Measurements from ENCODE around the gene NR2E3.
"Not testable (repeated sequence)": the region's sequence is repeated elsewhere in the genome, so short reads cannot be mapped to it uniquely, and the experiment has no call there.

Gene NR2E3

DNA sequence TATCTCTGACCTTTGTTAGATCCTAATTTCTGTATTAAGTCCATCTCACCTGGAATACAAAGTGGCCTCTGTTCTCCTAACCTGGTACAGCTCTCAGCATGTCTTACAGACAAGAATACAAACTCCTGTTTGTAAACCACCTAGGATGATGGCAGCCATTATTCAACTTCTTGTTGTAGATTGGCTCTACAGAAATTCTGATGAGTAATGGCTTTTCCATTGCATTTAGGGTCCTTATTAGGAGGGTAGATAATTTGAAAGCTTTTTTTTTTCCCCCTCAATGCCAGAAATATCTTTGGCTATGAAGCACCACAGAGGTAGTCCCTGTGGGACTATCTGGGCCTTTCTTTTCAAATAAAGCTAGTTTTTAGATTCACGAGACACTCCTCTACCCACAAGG is 9.8 kb downstream of the NR2E3 start:
- no peak for DNase-seq

DNA sequence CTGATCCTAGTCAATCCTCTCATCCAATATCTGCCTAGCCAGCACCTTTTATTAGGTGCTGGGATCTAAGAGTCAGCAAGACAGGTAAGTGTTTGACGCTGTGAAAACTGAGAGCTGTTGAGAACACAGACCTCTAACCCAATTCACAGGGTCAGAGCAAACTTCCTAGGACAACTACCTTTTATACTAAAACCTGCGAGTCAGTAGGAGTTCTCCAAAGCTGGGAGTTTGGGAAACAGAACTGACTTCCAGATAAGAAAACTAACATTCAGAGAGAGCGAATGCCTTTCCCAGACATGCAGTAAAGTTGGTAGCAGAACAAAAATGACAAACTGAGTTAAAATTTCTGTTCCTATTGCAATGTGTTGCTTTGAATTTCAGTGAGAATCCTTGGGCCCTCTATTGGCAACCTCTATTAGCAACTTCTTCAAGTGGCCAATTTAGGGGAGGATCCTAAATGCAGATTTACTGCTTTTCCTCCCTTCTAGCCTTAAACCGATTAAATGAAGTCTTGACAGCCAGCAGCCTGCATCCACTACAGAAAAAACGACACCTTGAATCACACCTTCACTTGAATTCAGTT is 11.3 kb downstream of the NR2E3 start:
- no peak for DNase-seq

DNA sequence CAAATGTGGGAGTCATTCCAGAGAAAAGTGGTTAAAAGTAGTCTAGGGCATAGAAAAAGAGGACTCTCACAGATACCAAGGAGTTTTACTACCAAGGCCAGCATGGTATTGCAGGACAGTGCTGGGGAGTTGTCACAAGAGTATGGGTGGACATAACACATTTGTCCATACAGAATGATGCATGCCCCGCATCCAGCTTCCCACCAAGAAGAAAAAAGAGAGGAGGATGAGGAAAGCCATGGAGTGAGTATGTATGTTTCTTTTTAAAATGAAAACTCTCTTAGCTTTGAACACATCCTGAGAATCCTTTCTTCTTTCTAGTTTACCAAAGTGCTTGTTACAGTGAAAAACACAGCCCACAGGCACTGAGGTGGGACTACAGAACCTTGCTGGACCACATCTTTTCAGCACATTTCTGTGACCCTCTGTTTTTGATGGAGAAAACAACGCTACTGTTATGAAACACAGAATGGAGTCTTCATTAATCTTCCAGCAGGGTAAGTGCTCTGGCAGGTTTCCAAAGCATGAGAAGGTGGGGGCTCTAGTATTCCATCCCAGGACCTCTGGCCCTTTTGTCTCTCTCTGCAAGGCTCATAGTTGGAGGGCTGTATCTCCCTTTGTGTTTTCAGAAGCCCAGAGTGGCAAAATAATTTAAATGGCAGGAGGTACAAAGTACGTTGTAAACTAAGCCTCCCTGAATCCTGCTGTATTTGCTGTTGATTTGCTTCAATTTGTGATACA is 12.7 kb downstream of the NR2E3 start:
- no peak for DNase-seq

DNA sequence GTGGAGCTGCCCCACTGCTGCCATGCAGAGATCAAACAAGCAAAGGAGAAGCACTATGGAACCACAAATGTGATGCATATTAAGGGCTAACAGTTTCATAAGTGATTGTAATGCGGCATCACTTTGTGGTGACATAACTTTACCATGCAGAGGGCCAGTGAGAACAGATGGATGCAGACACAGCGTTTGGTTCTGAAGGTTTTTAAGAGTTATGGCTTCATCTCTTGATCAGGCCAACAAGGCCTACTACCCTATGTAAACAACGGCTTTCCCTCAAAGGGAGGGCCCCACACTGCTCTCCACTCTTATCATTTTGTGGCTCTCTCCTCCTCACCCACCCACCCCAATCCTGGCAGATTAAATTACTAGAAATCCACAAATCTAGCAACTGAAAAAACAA is 13.4 kb downstream of the NR2E3 start:
- no peak for DNase-seq

DNA sequence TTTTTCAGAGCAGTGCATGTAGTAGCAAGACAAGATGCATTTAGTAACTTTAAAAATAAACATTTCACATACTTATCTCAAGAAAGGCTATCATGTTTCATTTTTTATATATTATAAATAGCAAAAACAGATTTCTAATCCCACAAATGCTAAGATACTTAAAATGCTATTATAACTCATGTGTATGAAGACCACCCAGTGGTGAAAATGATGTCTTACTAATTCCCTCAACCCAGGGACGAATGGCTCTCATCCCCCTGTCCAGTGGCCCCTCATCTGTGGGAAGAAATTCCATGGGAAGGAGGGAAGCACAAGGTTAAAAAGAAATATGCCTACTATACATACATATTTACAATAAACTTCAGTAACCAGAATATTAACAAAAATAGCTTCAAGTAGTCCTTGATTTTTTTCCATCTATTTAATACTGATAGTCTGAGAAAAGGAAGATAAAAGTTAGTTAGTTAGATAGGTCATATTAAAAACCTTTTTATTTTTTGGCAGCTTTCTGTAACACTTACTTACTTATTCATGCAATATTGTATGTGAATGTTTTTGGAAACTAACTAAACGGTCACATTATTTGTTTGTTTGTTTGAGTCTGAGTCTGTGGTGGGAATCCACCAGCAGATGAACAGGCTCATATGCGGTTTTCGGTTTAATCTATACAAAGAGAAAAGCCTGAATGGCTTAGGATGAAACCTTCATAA is 14.8 kb downstream of the NR2E3 start:
- DNase-seq, result no peak

DNA sequence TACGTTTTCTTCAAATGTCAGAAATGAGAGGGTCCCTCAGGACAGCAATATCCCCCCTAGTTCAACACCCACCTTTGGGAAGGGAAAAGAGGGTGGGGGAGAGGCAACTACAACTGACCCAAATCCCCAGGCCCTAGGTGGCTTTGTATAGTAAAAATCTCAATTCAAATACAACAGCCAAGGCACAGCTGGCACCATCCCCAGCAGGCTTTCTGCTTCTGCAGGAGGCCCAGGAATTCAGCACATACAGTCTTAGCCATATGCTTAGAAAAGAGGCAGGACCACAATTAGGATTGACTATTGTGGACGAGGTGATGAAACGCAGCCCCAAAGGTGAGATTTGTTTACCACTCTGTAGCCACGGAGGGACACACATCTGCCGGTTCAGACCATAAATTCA is 15.8 kb downstream of the NR2E3 start:
- DNase-seq, result no peak

DNA sequence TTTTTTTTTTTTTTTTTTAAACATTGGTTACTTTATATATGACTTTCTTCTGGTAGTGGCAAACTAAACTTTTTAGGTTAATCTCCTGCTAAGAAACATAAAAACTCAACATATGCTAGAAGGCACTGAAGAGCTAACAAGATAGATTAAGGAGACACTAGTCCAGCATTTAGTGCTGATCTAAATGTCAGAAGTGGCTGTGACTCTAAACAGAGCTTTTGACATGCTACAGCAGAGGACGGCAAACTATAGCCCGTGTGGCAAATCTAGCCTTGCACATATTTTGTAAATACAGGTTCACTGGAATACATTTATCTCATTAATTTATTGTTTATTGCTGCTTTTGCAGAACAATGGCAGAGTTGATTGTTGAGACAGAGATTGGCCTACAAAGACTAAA is 20.6 kb downstream of the NR2E3 start:
- DNase-seq, result no peak

DNA sequence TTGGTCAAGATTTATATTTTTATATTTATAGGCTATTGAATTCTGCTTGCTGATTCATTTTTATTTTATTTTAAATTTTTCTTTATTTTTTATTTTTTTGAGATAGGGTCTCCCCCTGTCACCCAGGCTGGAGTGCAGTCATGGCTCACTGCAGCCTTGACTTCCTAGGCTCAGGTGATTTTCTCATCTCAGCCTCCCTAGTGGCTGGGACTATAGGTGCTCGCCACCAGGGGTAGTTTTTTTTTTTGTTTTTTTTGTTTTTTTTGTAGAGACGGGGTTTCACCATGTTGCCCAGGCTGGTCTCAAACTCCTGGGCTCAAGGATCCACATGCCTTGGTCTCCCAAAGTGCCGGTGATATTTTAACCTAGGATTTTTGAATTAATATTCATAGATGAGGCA is 31.2 kb downstream of the NR2E3 start:
- no peak for DNase-seq

DNA sequence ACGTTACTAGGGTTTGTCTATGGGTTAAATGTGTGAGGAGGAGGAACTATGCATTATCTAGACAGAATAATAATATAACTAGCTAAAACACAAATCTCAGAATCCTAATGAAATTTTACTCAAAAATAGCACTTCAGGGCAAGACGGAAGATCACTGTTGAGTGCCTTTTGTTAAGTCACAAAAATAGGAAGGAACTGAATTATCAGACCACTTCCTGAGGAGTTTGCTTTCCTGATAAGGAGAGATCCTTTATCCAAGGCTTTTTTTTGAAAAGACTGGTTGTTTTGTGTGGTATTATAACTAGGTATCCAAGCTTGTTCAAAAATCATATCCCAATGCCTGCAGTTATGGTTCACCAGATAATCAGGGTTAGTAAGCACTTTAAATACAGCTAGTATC is 34.6 kb downstream of the NR2E3 start:
- DNase-seq, result no peak

DNA sequence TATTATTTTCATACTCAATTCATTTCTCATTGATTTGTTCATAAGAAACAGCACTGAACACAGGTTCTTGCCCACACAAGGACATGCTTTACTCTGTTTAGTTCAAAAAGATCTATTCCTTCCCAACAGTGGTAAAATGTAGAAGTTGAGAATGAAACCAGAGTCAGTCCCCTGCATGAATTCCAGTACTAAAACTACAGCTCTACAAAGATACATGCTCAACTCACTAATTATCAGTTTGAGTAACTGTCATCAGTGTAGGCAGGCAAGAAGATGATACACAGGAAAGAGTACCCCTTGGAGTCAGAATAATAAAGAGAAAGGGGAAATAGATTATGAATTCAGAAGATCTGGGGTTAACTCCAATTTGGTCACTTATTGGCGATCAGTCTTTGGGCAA is 43.2 kb downstream of the NR2E3 start:
- no peak for DNase-seq

DNA sequence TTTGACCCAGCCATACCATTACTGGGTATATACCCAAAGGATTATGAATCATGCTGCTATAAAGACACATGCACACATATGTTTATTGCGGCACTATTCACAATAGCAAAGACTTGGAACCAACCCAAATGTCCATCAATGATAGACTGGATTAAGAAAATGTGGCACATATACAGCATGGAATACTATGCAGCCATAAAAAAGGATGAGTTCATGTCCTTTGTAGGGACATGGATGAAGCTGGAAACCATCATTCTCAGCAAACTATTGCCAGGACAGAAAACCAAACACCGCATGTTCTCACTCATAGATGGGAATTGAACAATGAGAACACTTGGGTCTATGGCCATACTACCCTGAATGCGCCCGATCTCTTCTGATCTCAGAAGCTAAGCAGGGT is 47.9 kb downstream of the NR2E3 start:
- DNase-seq, result not testable (repeated sequence)

Data from hematopoietic multipotent progenitor cell treated with erythropoietin and hydrocortisone succinate and interleukin-3 and kit ligand, for 8 days (in vitro differentiated cells).